ENCODE data around the gene EPB41L1.

Gene EPB41L1

DNA sequence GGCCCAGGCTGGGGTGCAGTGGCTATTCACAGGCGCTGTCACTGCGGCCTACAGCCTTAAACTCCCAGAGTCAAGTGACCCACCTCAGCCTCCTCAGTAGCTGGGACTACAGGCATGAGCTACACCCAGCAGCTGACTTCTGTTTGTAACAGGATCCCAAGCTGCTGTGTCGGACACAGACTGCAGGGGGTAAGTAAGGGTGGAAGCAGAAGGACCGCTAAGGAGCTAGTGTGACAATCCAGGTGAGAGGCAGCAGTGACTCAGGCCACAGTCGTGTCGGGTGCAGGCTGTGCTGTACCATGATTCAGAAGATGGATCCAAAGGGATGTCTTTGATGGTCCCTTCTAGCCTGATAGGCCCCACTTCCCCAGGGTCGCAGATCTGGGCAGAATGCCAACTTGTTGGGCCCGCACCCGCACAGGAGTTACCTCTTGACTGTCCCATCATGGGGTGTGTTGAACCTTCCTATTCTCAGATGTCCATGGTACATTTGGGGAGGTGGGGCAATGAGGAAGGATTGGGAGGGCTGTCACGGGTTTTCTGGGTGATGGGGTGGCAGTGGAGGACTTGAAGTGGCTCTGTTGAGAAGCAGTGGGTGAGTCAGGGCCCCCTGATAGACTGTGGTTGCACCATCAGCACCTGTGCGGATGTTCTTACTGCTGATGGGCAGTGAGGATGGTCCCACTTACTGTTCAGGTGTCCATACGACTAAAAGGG lies 107.0 kb downstream of the EPB41L1 start:
- intact Hi-C loops (cut with DNase I; ENCODE audit: low total_unique reads), result no loop called here
- Histone ChIP-seq H3K36me3 (peaks cover 2 to 8% (median 6%) of the 10 kb centered on the region in 3 donors), H3K27me3 (peaks cover 0 to 4% of the 10 kb centered on the region in 2 donors), H3K4me3 (no peak overlapping the region), H3K9me3 (no peaks in the 10 kb centered on the region), H3K27ac (no peak overlapping the region), H3K4me1 (no peaks in the 10 kb centered on the region)
- TF ChIP-seq, protein P1, sequence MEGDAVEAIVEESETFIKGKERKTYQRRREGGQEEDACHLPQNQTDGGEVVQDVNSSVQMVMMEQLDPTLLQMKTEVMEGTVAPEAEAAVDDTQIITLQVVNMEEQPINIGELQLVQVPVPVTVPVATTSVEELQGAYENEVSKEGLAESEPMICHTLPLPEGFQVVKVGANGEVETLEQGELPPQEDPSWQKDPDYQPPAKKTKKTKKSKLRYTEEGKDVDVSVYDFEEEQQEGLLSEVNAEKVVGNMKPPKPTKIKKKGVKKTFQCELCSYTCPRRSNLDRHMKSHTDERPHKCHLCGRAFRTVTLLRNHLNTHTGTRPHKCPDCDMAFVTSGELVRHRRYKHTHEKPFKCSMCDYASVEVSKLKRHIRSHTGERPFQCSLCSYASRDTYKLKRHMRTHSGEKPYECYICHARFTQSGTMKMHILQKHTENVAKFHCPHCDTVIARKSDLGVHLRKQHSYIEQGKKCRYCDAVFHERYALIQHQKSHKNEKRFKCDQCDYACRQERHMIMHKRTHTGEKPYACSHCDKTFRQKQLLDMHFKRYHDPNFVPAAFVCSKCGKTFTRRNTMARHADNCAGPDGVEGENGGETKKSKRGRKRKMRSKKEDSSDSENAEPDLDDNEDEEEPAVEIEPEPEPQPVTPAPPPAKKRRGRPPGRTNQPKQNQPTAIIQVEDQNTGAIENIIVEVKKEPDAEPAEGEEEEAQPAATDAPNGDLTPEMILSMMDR (IDR thresholded peaks at IDR 0.05), result no peak
- DNase-seq, result no peak

DNA sequence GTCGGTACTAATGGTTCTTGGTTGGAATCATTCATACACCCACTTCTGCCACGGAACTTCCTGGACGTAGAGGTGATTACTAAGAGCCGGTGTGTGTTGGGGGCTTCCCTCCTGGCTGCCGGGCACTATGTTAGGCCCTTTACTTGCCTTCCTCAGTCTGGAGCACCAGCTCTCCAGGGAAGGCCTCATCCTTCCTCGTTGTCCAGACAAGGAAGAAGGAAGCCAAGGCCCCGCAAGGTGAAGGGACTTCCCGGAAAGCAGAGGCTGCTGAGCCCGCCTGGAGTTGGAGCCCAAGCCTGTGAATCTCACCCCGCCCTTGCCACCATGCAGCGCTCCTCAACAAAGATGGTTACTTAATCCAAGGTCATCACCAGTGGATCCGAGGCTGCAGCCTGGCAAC lies 107.9 kb downstream of the EPB41L1 start:
- TF ChIP-seq, protein P1 (IDR thresholded peaks at IDR 0.05), result no peak
- no peaks in the 10 kb centered on the region for H3K9me3 ChIP-seq
- no peak overlapping the region for H3K4me3 ChIP-seq
- intact Hi-C loops (cut with DNase I; ENCODE audit: low total_unique reads), result no loop called here
- no peak overlapping the region for H3K27ac ChIP-seq
- no peaks in the 10 kb centered on the region for H3K4me1 ChIP-seq
- no peaks in the 10 kb centered on the region for H3K36me3 ChIP-seq
- peaks cover 0 to 4% of the 10 kb centered on the region in 2 donors for H3K27me3 ChIP-seq
- DNase-seq, result no peak

DNA sequence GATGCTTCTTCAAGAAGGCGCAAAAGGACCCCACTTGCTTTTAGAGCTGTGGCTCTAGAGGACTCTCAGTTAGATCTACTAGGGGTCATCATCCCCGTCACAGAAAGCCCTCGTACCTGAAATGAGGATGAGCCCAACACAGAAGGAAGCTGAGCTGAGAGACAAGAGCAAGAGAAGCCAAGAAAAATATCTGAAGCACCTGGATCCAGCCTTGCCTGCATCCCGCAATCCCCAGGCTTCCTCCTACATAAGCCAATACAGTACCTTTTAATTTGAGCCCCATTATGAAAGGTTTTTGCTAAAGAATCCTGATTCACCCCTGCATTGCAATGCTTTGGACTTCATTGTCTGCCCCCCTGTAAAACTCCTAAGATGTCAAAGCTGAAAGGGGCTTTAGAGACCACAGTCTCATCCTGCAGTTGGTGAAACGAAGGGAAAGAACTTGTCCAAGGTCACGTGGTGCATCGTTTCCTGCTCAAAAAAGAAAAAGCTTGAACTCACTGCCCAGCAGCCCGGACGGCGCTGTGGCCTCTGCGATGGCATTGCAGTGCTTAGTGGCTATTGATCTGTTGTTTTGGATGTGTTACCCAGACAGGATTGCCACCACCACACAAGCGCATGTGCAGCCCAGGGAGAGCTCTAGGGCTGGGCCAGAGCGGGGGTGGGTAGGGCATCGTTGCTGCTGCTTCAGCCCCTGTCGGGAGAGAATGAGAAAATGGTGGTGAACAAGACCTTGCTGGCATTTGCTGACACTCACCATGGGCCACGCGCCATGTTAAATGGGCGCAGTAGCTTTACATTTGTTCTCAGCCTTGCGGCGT lies 110.1 kb downstream of the EPB41L1 start:
- H3K36me3 ChIP-seq, result no peaks in the 10 kb centered on the region
- no peaks in the 10 kb centered on the region for H3K4me1 ChIP-seq
- TF ChIP-seq, protein P1 (IDR thresholded peaks at IDR 0.05), result no peak
- no peak overlapping the region for H3K27ac ChIP-seq
- H3K4me3 ChIP-seq, result no peak overlapping the region
- no peaks in the 10 kb centered on the region for H3K9me3 ChIP-seq
- peaks cover 0 to 4% of the 10 kb centered on the region in 2 donors for H3K27me3 ChIP-seq
- intact Hi-C loops (cut with DNase I; ENCODE audit: low total_unique reads), result no loop called here
- DNase-seq, result no peak

DNA sequence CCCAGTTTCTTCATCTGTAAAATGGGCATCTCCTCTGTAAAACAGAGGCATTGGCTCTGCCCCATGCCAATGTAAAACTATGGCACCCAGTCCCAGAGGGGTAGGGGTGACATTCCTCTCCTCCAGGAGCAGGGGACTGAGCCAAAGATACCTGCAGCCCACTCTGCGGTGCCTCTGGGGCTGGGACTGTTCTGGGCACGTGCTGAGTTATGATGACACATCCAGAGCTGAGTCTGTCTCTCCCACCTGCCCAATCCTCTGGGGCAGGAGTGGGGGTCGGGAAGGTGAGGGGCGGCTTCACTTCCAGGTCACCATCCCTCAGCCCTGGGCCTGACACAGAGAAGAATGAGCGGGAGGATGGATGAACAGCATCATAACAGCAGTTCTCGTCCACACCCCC lies 111.6 kb downstream of the EPB41L1 start:
- Histone ChIP-seq H3K27ac (no peak overlapping the region), H3K27me3 (peaks cover 0 to 4% of the 10 kb centered on the region in 2 donors), H3K4me1 (no peaks in the 10 kb centered on the region), H3K4me3 (no peak overlapping the region), H3K36me3 (no peaks in the 10 kb centered on the region), H3K9me3 (no peaks in the 10 kb centered on the region)
- no peak for DNase-seq
- intact Hi-C loops (cut with DNase I; ENCODE audit: low total_unique reads), result no loop called here
- TF ChIP-seq, protein P1 (IDR thresholded peaks at IDR 0.05), result no peak

DNA sequence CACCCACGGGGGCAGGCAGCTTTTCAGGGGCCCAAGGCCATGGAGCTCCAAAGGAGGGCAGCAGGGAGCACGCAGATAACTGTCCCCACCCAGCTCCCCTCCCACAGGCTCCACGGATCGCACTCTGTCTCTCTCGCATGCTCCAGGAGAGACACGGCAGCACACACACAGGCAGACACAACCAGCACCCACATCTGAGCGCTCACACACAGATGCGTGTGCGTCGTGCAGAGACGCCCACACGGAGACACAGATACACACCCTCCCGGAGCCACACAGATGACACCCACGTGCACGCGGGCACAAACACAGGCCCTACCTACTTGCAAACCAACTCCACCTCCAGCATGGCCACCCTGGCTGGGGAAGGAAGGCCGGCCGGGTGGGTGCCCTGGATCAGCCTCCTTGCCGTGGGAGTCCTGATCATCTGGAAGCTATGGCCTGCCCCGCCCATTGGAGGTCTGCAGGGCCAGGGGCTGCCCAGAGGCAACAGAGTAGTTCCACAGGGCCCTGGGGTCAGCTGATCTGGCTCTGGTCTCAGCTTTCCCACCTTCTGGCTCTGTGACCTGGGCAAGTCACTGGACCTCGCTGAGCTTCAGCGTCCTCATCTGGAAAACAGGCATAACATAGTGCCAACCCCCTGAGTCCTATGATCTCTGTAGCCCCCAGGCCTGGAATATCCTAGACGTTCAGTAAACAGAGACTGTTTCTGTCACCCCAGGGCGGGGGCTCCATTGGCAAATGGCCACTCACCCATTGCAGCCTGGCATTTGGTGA lies 113.3 kb downstream of the EPB41L1 start:
- intact Hi-C loops (cut with DNase I; ENCODE audit: low total_unique reads), result no loop called here

More for the DNA sequence above, 113.3 kb downstream of the EPB41L1 start:
- DNase-seq, result no peak
- TF ChIP-seq, protein P1 (IDR thresholded peaks at IDR 0.05), result no peak
- Histone ChIP-seq H3K4me3 (no peak overlapping the region), H3K27me3 (peaks cover 0 to 9% of the 10 kb centered on the region in 2 donors), H3K27ac (no peak overlapping the region), H3K4me1 (no peaks in the 10 kb centered on the region), H3K9me3 (no peaks in the 10 kb centered on the region), H3K36me3 (no peaks in the 10 kb centered on the region)
